DND-41 (cell line): ENCODE results near the gene MET.

Experiments
- ATAC-seq: fragments of 200-7000 bp; cut with Tn5 transposase; 3 replicates; pipeline ENCODE4 v1.9.1; 2021; ENCODE audit warnings: low read depth; ENCODE audit not compliant: insufficient read depth
- DNase-seq: peaks from one replicate; pipeline ENCODE4 v3.0.0-alpha.2; 2020
- H2AFZ ChIP-seq: 2 replicates; pipeline ENCODE4 v1.6.0; 2012; ENCODE audit warnings: low read depth, low read length
- H3K27ac ChIP-seq: 2 replicates; pipeline ENCODE4 v1.5.1; 2012; ENCODE audit warnings: low read length, inconsistent platforms
- H3K27me3 ChIP-seq: fragments of 200-600 bp; sonication (generic); 2 replicates; pipeline ENCODE4 v1.6.0; 2012; ENCODE audit warnings: low read length, mild to moderate bottlenecking, inconsistent platforms; ENCODE audit not compliant: insufficient read depth, poor library complexity
- H3K36me3 ChIP-seq: 2 replicates; pipeline ENCODE4 v1.5.1; 2012; ENCODE audit warnings: low read length, inconsistent platforms; ENCODE audit not compliant: insufficient read depth
- H3K4me1 ChIP-seq: 2 replicates; pipeline ENCODE4 v1.5.1; 2012; ENCODE audit warnings: mild to moderate bottlenecking, low read length; ENCODE audit not compliant: insufficient read depth
- H3K4me2 ChIP-seq: 2 replicates; pipeline ENCODE4 v1.6.0; 2012; ENCODE audit warnings: mild to moderate bottlenecking, moderate library complexity, low read length, inconsistent platforms; ENCODE audit not compliant: insufficient read depth
- H3K4me3 ChIP-seq, 2 experiments: fragments of 200-600 bp in 1 of 2; shearing (Covaris generic) in 1 of 2; 2 replicates each; pipeline ENCODE4 v1.5.1; 2012 to 2016; ENCODE audit warnings: inconsistent platforms in 2 of 2, low read length in 2 of 2, mild to moderate bottlenecking in 2 of 2, low read depth in 1 of 2, moderate library complexity in 1 of 2
- H3K79me2 ChIP-seq: 2 replicates; pipeline ENCODE4 v1.6.0; 2012; ENCODE audit warnings: low read length, inconsistent platforms; ENCODE audit not compliant: insufficient read depth
- H3K9ac ChIP-seq: 2 replicates; pipeline ENCODE4 v1.6.0; 2012; ENCODE audit warnings: low read depth, mild to moderate bottlenecking, inconsistent platforms, low read length, moderate library complexity
- H3K9me3 ChIP-seq: 2 replicates; pipeline ENCODE4 v1.5.1; 2012; ENCODE audit warnings: low read length, moderate library complexity, mild to moderate bottlenecking, inconsistent platforms; ENCODE audit not compliant: insufficient read depth, severe bottlenecking
- H4K20me1 ChIP-seq: 2 replicates; pipeline ENCODE4 v1.6.0; 2012; ENCODE audit warnings: low read length; ENCODE audit not compliant: insufficient read depth
- EZH2 ChIP-seq: IDR thresholded peaks from 3 replicates; pipeline ENCODE4 v1.6.1; 2012; ENCODE audit warnings: borderline replicate concordance, low read depth, mild to moderate bottlenecking, moderate library complexity, low read length, inconsistent platforms; ENCODE audit not compliant: severe bottlenecking
- TF ChIP-seq, protein P1 (sequence below): IDR thresholded peaks from 2 replicates; pipeline ENCODE4 v1.5.1; 2012; ENCODE audit warnings: borderline replicate concordance, low read length, moderate library complexity, mild to moderate bottlenecking; ENCODE audit not compliant: poor library complexity, severe bottlenecking; ENCODE audit errors: extremely low read depth

MET gene

DNA sequence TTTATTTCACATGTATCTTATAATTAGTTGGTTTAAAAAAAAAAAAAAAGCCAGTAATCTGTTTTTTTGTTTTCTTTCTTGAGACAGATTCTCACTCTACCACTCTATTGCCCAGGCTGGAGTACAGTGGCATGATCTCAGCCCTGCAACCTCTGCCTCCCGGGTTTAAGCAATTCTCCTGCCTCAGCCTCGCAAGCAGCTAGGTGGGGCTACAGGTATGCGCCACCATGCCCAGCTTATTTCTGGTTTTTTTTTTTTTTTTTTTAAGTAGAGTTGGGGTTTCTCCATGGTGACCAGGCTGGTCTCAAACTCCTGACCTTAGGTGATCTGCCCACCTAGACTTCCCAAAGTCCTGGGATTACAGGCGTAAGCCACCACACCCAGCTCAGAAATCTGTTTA, 156.3 kb downstream of the MET start:
- DNase-seq (no peak), ATAC-seq (no peak)
- no peaks in the 10 kb centered on the region for H3K9me3 ChIP-seq
- no peak for TF ChIP-seq EZH2
- TF ChIP-seq, protein P1, sequence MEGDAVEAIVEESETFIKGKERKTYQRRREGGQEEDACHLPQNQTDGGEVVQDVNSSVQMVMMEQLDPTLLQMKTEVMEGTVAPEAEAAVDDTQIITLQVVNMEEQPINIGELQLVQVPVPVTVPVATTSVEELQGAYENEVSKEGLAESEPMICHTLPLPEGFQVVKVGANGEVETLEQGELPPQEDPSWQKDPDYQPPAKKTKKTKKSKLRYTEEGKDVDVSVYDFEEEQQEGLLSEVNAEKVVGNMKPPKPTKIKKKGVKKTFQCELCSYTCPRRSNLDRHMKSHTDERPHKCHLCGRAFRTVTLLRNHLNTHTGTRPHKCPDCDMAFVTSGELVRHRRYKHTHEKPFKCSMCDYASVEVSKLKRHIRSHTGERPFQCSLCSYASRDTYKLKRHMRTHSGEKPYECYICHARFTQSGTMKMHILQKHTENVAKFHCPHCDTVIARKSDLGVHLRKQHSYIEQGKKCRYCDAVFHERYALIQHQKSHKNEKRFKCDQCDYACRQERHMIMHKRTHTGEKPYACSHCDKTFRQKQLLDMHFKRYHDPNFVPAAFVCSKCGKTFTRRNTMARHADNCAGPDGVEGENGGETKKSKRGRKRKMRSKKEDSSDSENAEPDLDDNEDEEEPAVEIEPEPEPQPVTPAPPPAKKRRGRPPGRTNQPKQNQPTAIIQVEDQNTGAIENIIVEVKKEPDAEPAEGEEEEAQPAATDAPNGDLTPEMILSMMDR, result no peak
- no peak overlapping the region for H3K9ac ChIP-seq
- no peaks in the 10 kb centered on the region for H4K20me1 ChIP-seq
- H3K4me3 ChIP-seq, result no peak overlapping the region
- no peaks in the 10 kb centered on the region for H3K36me3 ChIP-seq
- no peaks in the 10 kb centered on the region for H3K4me1 ChIP-seq
- H3K27me3 ChIP-seq, result peaks cover 12% of the 10 kb centered on the region
- H3K27ac ChIP-seq, result no peak overlapping the region
- no peak overlapping the region for H3K4me2 ChIP-seq
- no peaks in the 10 kb centered on the region for H3K79me2 ChIP-seq
- H2AFZ ChIP-seq, result no peak overlapping the region

DNA sequence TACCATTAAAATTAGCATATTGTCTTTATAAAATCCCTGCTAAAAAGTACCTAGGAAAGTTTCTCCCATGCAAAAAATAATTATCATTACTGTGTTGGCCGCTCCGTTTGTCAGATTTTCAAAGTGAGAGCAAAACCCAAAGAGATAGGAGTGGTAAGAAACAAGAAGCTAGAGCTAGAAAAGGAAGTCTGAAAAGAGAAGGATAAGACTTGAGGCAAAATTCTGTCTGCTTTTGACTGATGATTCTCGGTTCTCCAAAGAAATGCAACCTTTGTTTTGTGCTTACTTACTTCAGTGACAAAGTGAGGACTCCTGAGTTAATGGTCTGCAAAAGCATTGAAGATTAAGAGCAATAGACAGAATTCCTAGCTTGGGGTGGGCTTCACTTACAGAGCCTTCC, 157.0 kb downstream of the MET start:
- no peak for ATAC-seq
- H3K36me3 ChIP-seq, result no peaks in the 10 kb centered on the region
- H3K27me3 ChIP-seq, result peaks cover 12% of the 10 kb centered on the region
- no peak overlapping the region for H3K4me3 ChIP-seq
- H3K4me1 ChIP-seq, result no peaks in the 10 kb centered on the region
- DNase-seq, result no peak
- H2AFZ ChIP-seq, result no peak overlapping the region
- no peaks in the 10 kb centered on the region for H4K20me1 ChIP-seq
- TF ChIP-seq EZH2, result no peak
- TF ChIP-seq, protein P1, result no peak
- H3K9me3 ChIP-seq, result no peaks in the 10 kb centered on the region
- no peaks in the 10 kb centered on the region for H3K79me2 ChIP-seq
- no peak overlapping the region for H3K4me2 ChIP-seq
- H3K9ac ChIP-seq, result no peak overlapping the region
- H3K27ac ChIP-seq, result no peak overlapping the region

DNA sequence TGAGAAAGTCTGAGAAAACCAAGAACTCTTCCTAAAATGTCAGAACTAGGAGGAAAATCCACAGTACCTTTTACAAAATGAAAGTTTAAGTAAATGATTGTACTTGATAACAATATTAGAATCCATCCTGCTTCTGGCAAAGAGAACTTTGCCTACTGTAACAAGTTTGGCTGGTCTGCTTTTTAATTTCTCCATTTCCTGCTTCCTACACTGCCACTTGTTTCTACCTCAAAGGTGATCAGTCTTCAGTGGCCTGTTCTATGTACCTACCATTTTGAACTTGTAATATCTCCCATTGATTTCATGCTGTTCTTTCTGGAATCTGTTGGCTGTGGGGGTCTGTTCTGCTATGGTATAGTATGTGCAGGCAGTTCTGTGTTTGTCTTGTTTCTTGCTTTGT, 157.5 kb downstream of the MET start:
- H3K4me3 ChIP-seq, result no peak overlapping the region
- ATAC-seq (no peak), DNase-seq (no peak)
- H4K20me1 ChIP-seq, result no peaks in the 10 kb centered on the region
- H3K27me3 ChIP-seq, result peaks cover 12% of the 10 kb centered on the region
- no peaks in the 10 kb centered on the region for H3K79me2 ChIP-seq
- H3K4me2 ChIP-seq, result no peak overlapping the region
- TF ChIP-seq, protein P1, result no peak
- no peak for TF ChIP-seq EZH2
- H3K4me1 ChIP-seq, result no peaks in the 10 kb centered on the region
- no peaks in the 10 kb centered on the region for H3K36me3 ChIP-seq
- no peak overlapping the region for H3K27ac ChIP-seq
- H2AFZ ChIP-seq, result no peak overlapping the region
- H3K9ac ChIP-seq, result no peak overlapping the region
- no peaks in the 10 kb centered on the region for H3K9me3 ChIP-seq

DNA sequence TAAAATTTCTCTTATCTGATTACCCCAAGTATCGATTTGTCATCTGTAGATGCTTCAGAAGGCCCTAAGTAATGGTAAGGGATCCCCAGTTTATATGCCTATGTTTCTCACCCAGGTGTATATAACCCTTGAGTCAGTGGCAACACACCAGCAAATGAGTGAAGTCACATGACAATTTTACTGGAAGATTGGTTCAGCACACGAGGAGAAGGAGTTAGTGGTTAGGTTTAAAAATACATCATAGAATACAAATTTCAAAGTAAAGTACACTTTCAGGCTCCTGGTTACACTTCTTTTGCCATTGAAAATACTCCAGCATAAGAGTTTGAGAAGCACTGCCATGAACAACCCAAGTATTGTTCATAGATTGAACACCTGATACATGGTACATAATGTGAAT, 160.7 kb downstream of the MET start:
- Histone ChIP-seq H2AFZ (no peak overlapping the region), H3K4me2 (no peak overlapping the region), H3K36me3 (no peaks in the 10 kb centered on the region), H3K4me1 (no peaks in the 10 kb centered on the region), H3K4me3 (no peak overlapping the region), H3K27me3 (peaks cover 4% of the 10 kb centered on the region), H4K20me1 (no peaks in the 10 kb centered on the region), H3K9ac (no peak overlapping the region), H3K9me3 (no peaks in the 10 kb centered on the region), H3K79me2 (no peaks in the 10 kb centered on the region), H3K27ac (no peak overlapping the region)
- no peak for ATAC-seq
- no peak for DNase-seq
- TF ChIP-seq, protein P1, result no peak
- no peak for TF ChIP-seq EZH2
